ENCODE results near the gene CEP162. TPM values are rescaled to one million over a fixed set of nuclear protein-coding genes. Genes with fewer than 3 reads are reported as not detected.

CEP162 gene
- total RNA-seq, 4 donors from 2014 or later: 3.6 to 7.1 (median 5.2) TPM

- TF ChIP-seq POLR2A (IDR thresholded peaks at IDR 0.05) (no peak), CTCF (IDR thresholded peaks at IDR 0.05) (no peak)
- intact Hi-C loops (cut with DNase I; ENCODE audit: low total_unique reads): no loop called here
- H3K4me3 ChIP-seq (ENCODE audit: low read depth, poor library complexity, severe bottlenecking): no peak overlapping the region
- DNase-seq (ENCODE audit: low spot score in 2 of 2): no peak
These were observed 43.7 kb upstream of the CEP162 start for GRCh38 chr6:84271061-84271716.

- WGBS, 2 donors: 47 to 58% methylated on average over 6 of the region's 6 CpGs
- H3K4me3 ChIP-seq (ENCODE audit: low read depth, poor library complexity, severe bottlenecking): no peak overlapping the region
- TF ChIP-seq POLR2A (IDR thresholded peaks at IDR 0.05) (no peak), CTCF (IDR thresholded peaks at IDR 0.05) (no peak)
- DNase-seq (ENCODE audit: low spot score in 2 of 2): no peak
- intact Hi-C loops (cut with DNase I; ENCODE audit: low total_unique reads): no loop called here
These were observed 42.7 kb upstream of the CEP162 start for GRCh38 chr6:84269947-84270733.

- TF ChIP-seq CTCF (IDR thresholded peaks at IDR 0.05) (no peak), POLR2A (IDR thresholded peaks at IDR 0.05) (no peak)
- intact Hi-C loops (cut with DNase I; ENCODE audit: low total_unique reads): no loop called here
- H3K4me3 ChIP-seq (ENCODE audit: low read depth, poor library complexity, severe bottlenecking): no peak overlapping the region
- 90 to 91% methylated on average over 3 of the region's 3 CpGs for WGBS, 2 donors
- no peak for DNase-seq (ENCODE audit: low spot score in 2 of 2)
These were observed 41.3 kb upstream of the CEP162 start for GRCh38 chr6:84268781-84269180.

GRCh38 chr6:84263557-84263956 lies 36.1 kb upstream of the CEP162 start:
- no peak for TF ChIP-seq CTCF (IDR thresholded peaks at IDR 0.05)
- TF ChIP-seq POLR2A (IDR thresholded peaks at IDR 0.05): no peak
- intact Hi-C loops (cut with DNase I; ENCODE audit: low total_unique reads): no loop called here
- DNase-seq (ENCODE audit: low spot score in 2 of 2): no peak
- H3K4me3 ChIP-seq (ENCODE audit: low read depth, poor library complexity, severe bottlenecking): no peak overlapping the region
- WGBS, 2 donors: 72 to 79% methylated on average over 6 of the region's 6 CpGs

GRCh38 chr6:84260926-84261325 lies 33.5 kb upstream of the CEP162 start:
- TF ChIP-seq POLR2A (IDR thresholded peaks at IDR 0.05): no peak
- TF ChIP-seq CTCF (IDR thresholded peaks at IDR 0.05): no peak
- 87 to 88% methylated on average over 3 of the region's 3 CpGs for WGBS, 2 donors
- DNase-seq (ENCODE audit: low spot score in 2 of 2): no peak
- intact Hi-C loops (cut with DNase I; ENCODE audit: low total_unique reads): no loop called here
- H3K4me3 ChIP-seq (ENCODE audit: low read depth, poor library complexity, severe bottlenecking): no peak overlapping the region

All from lower leg skin (tissue), 4 donors.